ENCODE measurements around the gene RNF26. TPM values are rescaled to one million over a fixed set of nuclear protein-coding genes. Genes with fewer than 3 reads are reported as not detected.

Gene RNF26
- total and polyA plus RNA-seq, 2 of the 13 experiments (the other 11 are each of a cell fraction or from before 2014, with no cell fraction given) = 11.9 to 26.3 TPM

- TF ChIP-seq TERF1 (CRISPR knock-in tag; IDR thresholded peaks at IDR 0.05) (no peak), SMC3 (IDR thresholded peaks at IDR 0.05; ENCODE audit: low read length) (no peak), ZNF678 (CRISPR knock-in tag; IDR thresholded peaks at IDR 0.05) (peak; percentile 2; the same call in 1 of the 2 replicates), GPN1 (CRISPR knock-in tag; IDR thresholded peaks at IDR 0.05; ENCODE audit: borderline replicate concordance) (no peak), ZBTB33 (CRISPR knock-in tag; IDR thresholded peaks at IDR 0.05) (no peak), MEIS2 (CRISPR knock-in tag; IDR thresholded peaks at IDR 0.05) (no peak), NR3C1 (CRISPR knock-in tag; IDR thresholded peaks at IDR 0.05) (no peak), GLMP (CRISPR knock-in tag; IDR thresholded peaks at IDR 0.05; ENCODE audit: borderline replicate concordance) (no peak), ZBTB37 (CRISPR knock-in tag; IDR thresholded peaks at IDR 0.05) (0 out of 2 replicates have a peak, but pooled peaks have one; percentile 2), TCF12 (IDR thresholded peaks at IDR 0.05) (no peak), TCF12 (CRISPR knock-in tag; IDR thresholded peaks at IDR 0.05) (no peak), ZNF574 (CRISPR knock-in tag; IDR thresholded peaks at IDR 0.05) (no peak), NCOR1 (IDR thresholded peaks at IDR 0.05; ENCODE audit: borderline replicate concordance, low read length) (no peak), YEATS2 (CRISPR knock-in tag; IDR thresholded peaks at IDR 0.05; ENCODE audit: borderline replicate concordance) (peak; percentile 36; the same call in 1 of the 2 replicates)
Observed at GRCh38 chr11:119317592-119318239, 16.6 kb upstream of the RNF26 start (continued).
